Caco-2 (cell line): ENCODE data around the gene PIAS1. TPM values are rescaled to one million over a fixed set of nuclear protein-coding genes. Genes with fewer than 3 reads are reported as not detected.

Experiments used
- BruUV-seq: library from RNA; stranded (reverse); fragments of 400-500 nt; replicated peaks from 2 replicates; lab custom pipeline; 2021; lab: Mats Ljungman, UMichigan
- CTCF ChIA-PET: fragments of 300-600 bp; sonication (Branson Sonifier 250); formaldehyde crosslinking; loops from one replicate; lab custom pipeline; 2022; ENCODE audit warnings: antibody characterized with exemption; lab: Charles Lee
- POLR2A ChIA-PET: fragments of 300-600 bp; sonication (Branson Sonifier 250); formaldehyde crosslinking; loops from one replicate; lab custom pipeline; 2022; ENCODE audit warnings: antibody characterized with exemption; lab: Charles Lee
- DNase-seq, 2 experiments: peaks; one replicate each; pipeline versions ENCODE4 v3.0.0 to v3.0.0-alpha.2; 2020 to 2022
- H3K27me3 ChIP-seq: replicated peaks from 2 replicates; pipeline ENCODE4 v1.6.0; 2011; ENCODE audit warnings: low read length; ENCODE audit not compliant: control insufficient read depth, insufficient read depth
- H3K36me3 ChIP-seq: 2 replicates; pipeline ENCODE4 v1.5.1; 2011; ENCODE audit warnings: low read length; ENCODE audit not compliant: control insufficient read depth, insufficient read depth
- H3K4me1 ChIP-seq: fragments of 250-450 bp; sonication (Bioruptor Pico); 2 replicates; pipeline ENCODE4 v1.5.1; 2020; ENCODE audit warnings: mild to moderate bottlenecking
- H3K4me3 ChIP-seq: 2 replicates; pipeline ENCODE4 v1.5.1; 2011; ENCODE audit warnings: low read depth, mild to moderate bottlenecking, control low read depth, low read length
- H3K9me3 ChIP-seq: fragments of 250-450 bp; sonication (Bioruptor Pico); 2 replicates; pipeline ENCODE4 v1.5.1; 2020; ENCODE audit warnings: mild to moderate bottlenecking, moderate library complexity
- H3K27ac Mint-ChIP-seq: one replicate; pipeline ENCODE4 v1.8.0; 2022; ENCODE audit warnings: mixed read lengths; ENCODE audit not compliant: unreplicated experiment
- H3K27me3 Mint-ChIP-seq: one replicate; pipeline ENCODE4 v1.8.0; 2022; ENCODE audit warnings: mixed read lengths; ENCODE audit not compliant: insufficient read depth, unreplicated experiment
- H3K36me3 Mint-ChIP-seq: one replicate; pipeline ENCODE4 v1.8.0; 2022; ENCODE audit warnings: mild to moderate bottlenecking, mixed read lengths; ENCODE audit not compliant: insufficient read depth, unreplicated experiment
- H3K4me1 Mint-ChIP-seq: one replicate; pipeline ENCODE4 v1.8.0; 2022; ENCODE audit warnings: low read depth, mixed read lengths; ENCODE audit not compliant: unreplicated experiment
- H3K4me3 Mint-ChIP-seq: one replicate; pipeline ENCODE4 v1.8.0; 2022; ENCODE audit warnings: mild to moderate bottlenecking, moderate library complexity, mixed read lengths; ENCODE audit not compliant: unreplicated experiment
- H3K9me3 Mint-ChIP-seq: one replicate; pipeline ENCODE4 v1.8.0; 2022; ENCODE audit warnings: mixed read lengths; ENCODE audit not compliant: unreplicated experiment
- CTCF ChIP-seq, 2 experiments: fragments of 200-600 bp in 1 of 2; IDR thresholded peaks; 1 replicate in 1 of 2; 2 replicates in 1 of 2; pipeline versions ENCODE4 v1.5.1 to v1.8.0; 2011 to 2022; ENCODE audit warnings: antibody characterized with exemption in 1 of 2, control low read depth in 1 of 2, inconsistent platforms in 1 of 2, low read depth in 1 of 2, low read length in 1 of 2, mild to moderate bottlenecking in 1 of 2, moderate library complexity in 1 of 2; ENCODE audit not compliant: insufficient read depth in 1 of 2, severe bottlenecking in 1 of 2, unreplicated experiment in 1 of 2
- intact Hi-C: fragments of 100-400 bp; cut with micrococcal nuclease; formaldehyde crosslinking; loops from one replicate; pipeline ENCODE4 v1.10.0; 2022; ENCODE audit not compliant: unreplicated experiment
- total RNA-seq: library from RNA; stranded (reverse); gene quantifications from 2 replicates; pipeline ENCODE4 v1.2.3, GENCODE V29; 2022

PIAS1 gene
- total RNA-seq, 1 experiment from 2014 or later: 48.0 TPM

DNA sequence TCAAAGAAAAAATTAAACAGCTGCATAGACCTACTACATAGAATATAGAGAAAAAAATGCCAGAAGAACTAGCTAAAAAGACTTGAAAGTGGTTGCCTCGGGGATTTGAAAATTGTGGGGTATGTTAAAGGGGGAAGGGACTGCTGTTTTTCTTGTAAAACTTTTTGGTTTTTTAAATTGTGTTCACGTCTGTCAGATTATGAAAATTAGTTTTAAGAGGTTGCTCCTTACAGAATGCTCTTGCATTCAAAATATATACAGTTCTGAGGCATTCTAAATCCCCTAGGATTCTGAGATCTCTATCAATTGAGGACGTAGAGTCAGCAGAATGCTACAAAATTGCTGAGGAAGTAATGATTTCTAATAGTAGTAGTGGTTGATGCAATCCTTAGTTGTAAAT, 28.6 kb downstream of the PIAS1 start:
- BruUV-seq: no TSS peak
- no peak for TF ChIP-seq CTCF (IDR thresholded peaks at IDR 0.05; ENCODE audit: insufficient read depth in 1 of 2, low read depth in 1 of 2, low read length in 1 of 2, severe bottlenecking in 1 of 2, unreplicated experiment in 1 of 2)
- H3K27me3 Mint-ChIP-seq: no peaks in the 10 kb centered on the region
- H3K27ac Mint-ChIP-seq: no peak overlapping the region
- H3K36me3 ChIP-seq: no peaks in the 10 kb centered on the region
- no peak overlapping the region for H3K4me3 ChIP-seq
- no peaks in the 10 kb centered on the region for H3K27me3 ChIP-seq
- POLR2A ChIA-PET: no interaction called here
- H3K4me3 Mint-ChIP-seq: no peak overlapping the region
- no peaks in the 10 kb centered on the region for H3K9me3 ChIP-seq
- peaks cover 13% of the 10 kb centered on the region for H3K36me3 Mint-ChIP-seq
- H3K4me1 Mint-ChIP-seq: peaks cover 35% of the 10 kb centered on the region
- intact Hi-C loops: no loop called here
- CTCF ChIA-PET: no interaction called here
- no peaks in the 10 kb centered on the region for H3K9me3 Mint-ChIP-seq
- H3K4me1 ChIP-seq: peaks cover 34% of the 10 kb centered on the region
- DNase-seq: no peak

DNA sequence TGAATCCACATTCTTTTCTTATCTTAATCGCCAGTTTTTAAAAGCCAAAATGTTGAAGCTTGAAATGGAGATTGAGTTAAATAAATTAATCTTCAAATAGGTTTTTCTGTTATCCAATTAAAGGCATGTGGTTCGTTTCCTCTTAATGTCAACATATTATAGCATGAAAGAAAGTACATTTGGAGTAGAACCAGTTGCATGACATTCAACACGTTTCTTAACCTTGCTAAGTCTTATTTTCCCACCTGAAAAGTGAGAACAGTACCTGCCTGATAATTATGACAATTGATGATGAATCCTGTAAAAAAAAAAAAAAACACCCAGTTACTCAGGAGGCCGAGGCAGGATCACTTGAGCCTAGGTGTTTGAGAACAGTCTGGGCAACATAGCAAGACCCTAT, 29.3 kb downstream of the PIAS1 start:
- Mint-ChIP-seq H3K27me3 (no peaks in the 10 kb centered on the region), H3K27ac (no peak overlapping the region), H3K36me3 (peaks cover 13% of the 10 kb centered on the region), H3K4me3 (no peak overlapping the region), H3K4me1 (peaks cover 35% of the 10 kb centered on the region), H3K9me3 (no peaks in the 10 kb centered on the region)
- no peak for DNase-seq
- POLR2A ChIA-PET: interaction anchor here (0.6 kb wide), 1 partner anchor 93 kb away, joined by 3 read pairs; no protein-coding TSS in a partner anchor
- H3K36me3 ChIP-seq: no peaks in the 10 kb centered on the region
- no peaks in the 10 kb centered on the region for H3K9me3 ChIP-seq
- H3K4me3 ChIP-seq: no peak overlapping the region
- no peak for TF ChIP-seq CTCF (IDR thresholded peaks at IDR 0.05; ENCODE audit: insufficient read depth in 1 of 2, low read depth in 1 of 2, low read length in 1 of 2, severe bottlenecking in 1 of 2, unreplicated experiment in 1 of 2)
- CTCF ChIA-PET: no interaction called here
- BruUV-seq: no TSS peak
- no peaks in the 10 kb centered on the region for H3K27me3 ChIP-seq
- intact Hi-C loops: no loop called here
- H3K4me1 ChIP-seq: peaks cover 34% of the 10 kb centered on the region

DNA sequence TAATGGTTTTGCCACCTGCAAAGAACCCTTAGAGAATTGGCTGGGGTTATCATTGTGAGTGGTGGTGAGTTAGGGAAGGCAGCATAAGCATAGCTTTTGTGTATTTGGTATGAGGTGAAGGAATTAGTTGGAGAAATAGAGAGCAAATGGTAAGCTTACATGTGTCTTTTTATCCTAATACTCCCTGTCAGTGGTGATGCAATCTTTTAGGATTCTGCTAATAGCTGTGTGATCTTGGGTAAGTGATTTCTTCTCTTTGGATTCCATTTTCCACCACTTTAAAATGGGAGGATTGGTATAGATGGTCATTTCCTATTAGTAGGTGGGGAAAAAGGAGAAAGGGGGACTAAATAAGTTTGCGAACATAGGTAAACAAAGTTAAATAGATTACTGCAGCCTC, 30.9 kb downstream of the PIAS1 start:
- peaks cover 16% of the 10 kb centered on the region for H3K36me3 Mint-ChIP-seq
- H3K4me1 ChIP-seq: peaks cover 33% of the 10 kb centered on the region
- DNase-seq: no peak

More for the DNA sequence above, 30.9 kb downstream of the PIAS1 start:
- no peaks in the 10 kb centered on the region for H3K27me3 ChIP-seq
- no peaks in the 10 kb centered on the region for H3K27me3 Mint-ChIP-seq
- no peak for TF ChIP-seq CTCF (IDR thresholded peaks at IDR 0.05; ENCODE audit: insufficient read depth in 1 of 2, low read depth in 1 of 2, low read length in 1 of 2, severe bottlenecking in 1 of 2, unreplicated experiment in 1 of 2)
- H3K27ac Mint-ChIP-seq: no peak overlapping the region
- intact Hi-C loops: no loop called here
- ChIA-PET CTCF (interaction anchor here (0.5 to 0.9 kb wide), 2 partner anchors 70 to 221 kb away, joined by 3 to 4 read pairs; no protein-coding TSS in a partner anchor), POLR2A (no interaction called here)
- peaks cover 33% of the 10 kb centered on the region for H3K4me1 Mint-ChIP-seq
- no peaks in the 10 kb centered on the region for H3K9me3 Mint-ChIP-seq
- no TSS peak for BruUV-seq
- H3K36me3 ChIP-seq: no peaks in the 10 kb centered on the region
- no peak overlapping the region for H3K4me3 ChIP-seq
- no peaks in the 10 kb centered on the region for H3K9me3 ChIP-seq
- H3K4me3 Mint-ChIP-seq: no peak overlapping the region
